ENCODE results near the gene GRK7.
"Not testable (repeated sequence)": the region's sequence is repeated elsewhere in the genome, so short reads cannot be mapped to it uniquely, and the experiment has no call there.

GRK7 gene

GRCh38 chr3:141763088-141763750 lies at the start of gene GRK7:
Gene GRK7 (plus strand): TSS chr3:141763408. CDS start chr3:141778285, 14,877 bp downstream.
- no peak for DNase-seq

GRCh38 chr3:141714671-141715070 lies 48.5 kb upstream of the GRK7 start:
- DNase-seq = no peak

GRCh38 chr3:141722081-141722480 lies 41.1 kb upstream of the GRK7 start:
- DNase-seq = no peak

GRCh38 chr3:141722648-141723047 lies 40.6 kb upstream of the GRK7 start:
- DNase-seq = no peak

- DNase-seq = no peak
Measured at GRCh38 chr3:141723255-141723654, 40.0 kb upstream of the GRK7 start.

- no peak for DNase-seq
Measured at GRCh38 chr3:141724186-141724585, 39.0 kb upstream of the GRK7 start.

GRCh38 chr3:141725036-141725435 lies 38.2 kb upstream of the GRK7 start:
- DNase-seq = no peak

- no peak for DNase-seq
Measured at GRCh38 chr3:141726483-141726882, 36.7 kb upstream of the GRK7 start.

- DNase-seq = no peak
Measured at GRCh38 chr3:141728355-141728892, 34.8 kb upstream of the GRK7 start.

- no peak for DNase-seq
Measured at GRCh38 chr3:141729240-141729639, 34.0 kb upstream of the GRK7 start.

GRCh38 chr3:141735176-141735575 lies 28.0 kb upstream of the GRK7 start:
- no peak for DNase-seq

GRCh38 chr3:141735770-141736465 lies 27.3 kb upstream of the GRK7 start:
- no peak for DNase-seq

- DNase-seq = no peak
Measured at GRCh38 chr3:141737093-141737492, 26.1 kb upstream of the GRK7 start.

GRCh38 chr3:141737678-141738021 lies 25.6 kb upstream of the GRK7 start:
- DNase-seq = no peak

- peak; percentile 97 for DNase-seq
Measured at GRCh38 chr3:141738022-141738890, 25.0 kb upstream of the GRK7 start, which contains the start of gene RNF7. Gene RNF7 (plus strand): TSS chr3:141738298. CDS start chr3:141738342, 44 bp downstream.

GRCh38 chr3:141738891-141739363 lies 24.3 kb upstream of the GRK7 start:
- peak; percentile 49 for DNase-seq

- DNase-seq = no peak
Measured at GRCh38 chr3:141739731-141740130, 23.5 kb upstream of the GRK7 start.

- DNase-seq = peak; percentile 2
Measured at GRCh38 chr3:141740349-141740748, 22.9 kb upstream of the GRK7 start.

- DNase-seq = no peak
Measured at GRCh38 chr3:141743305-141743704, 19.9 kb upstream of the GRK7 start.

- no peak for DNase-seq
Measured at GRCh38 chr3:141746962-141747361, 16.2 kb upstream of the GRK7 start.

GRCh38 chr3:141753399-141753798 lies 9.8 kb upstream of the GRK7 start:
- DNase-seq = no peak

- no peak for DNase-seq
Measured at GRCh38 chr3:141754032-141754431, 9.2 kb upstream of the GRK7 start.

GRCh38 chr3:141762552-141762951 lies 656 bp upstream of the GRK7 start:
- DNase-seq = not testable (repeated sequence)
